Body of pancreas (tissue), 4 donors: ENCODE data around the gene LRRC28. TPM values are rescaled to one million over a fixed set of nuclear protein-coding genes. Genes with fewer than 3 reads are reported as not detected.

Experiments
- ATAC-seq: fragments of 150-250 bp; one replicate; pipeline ENCODE4 v1.9.1; 2016
- DNase-seq, 4 donors: peaks; one replicate each; pipeline ENCODE4 v3.0.0-alpha.2; 2019
- H3K27ac ChIP-seq, 4 donors: fragments of 200-600 bp; sonication (generic); 1 replicate in 3 of 4; 2 replicates in 1 of 4; pipeline versions ENCODE4 v1.5.1 to v1.6.1; 2016 to 2019; ENCODE audit warnings: mild to moderate bottlenecking in 1 of 4, mixed read lengths in 1 of 4, moderate library complexity in 1 of 4
- H3K27me3 ChIP-seq, 2 donors: fragments of 200-600 bp; sonication (generic); one replicate each; pipeline ENCODE4 v1.6.0; 2016; ENCODE audit warnings: mild to moderate bottlenecking in 1 of 2
- H3K36me3 ChIP-seq, 2 donors: fragments of 200-600 bp; sonication (generic); replicated peaks in 1 of 2; 2 replicates each; pipeline ENCODE4 v1.5.1; 2016; ENCODE audit warnings: low read depth in 2 of 2; ENCODE audit not compliant: insufficient read depth in 1 of 2
- H3K4me1 ChIP-seq: fragments of 200-600 bp; sonication (generic); one replicate; pipeline ENCODE4 v1.6.0; 2016
- H3K4me3 ChIP-seq, 2 donors: fragments of 200-600 bp; sonication (generic); 1 replicate in 1 of 2; 2 replicates in 1 of 2; pipeline ENCODE4 v1.5.1; 2016 to 2019
- H3K9me3 ChIP-seq, 3 donors: fragments of 200-600 bp; sonication (generic); 1 replicate in 2 of 3; 2 replicates in 1 of 3; pipeline ENCODE4 v1.5.1; 2016
- POLR2A ChIP-seq, 3 donors: fragments of 450-650 bp; IDR thresholded peaks; one replicate each; pipeline ENCODE4 v1.6.1; 2016; ENCODE audit warnings: antibody characterized with exemption in 3 of 3, mild to moderate bottlenecking in 2 of 3
- WGBS, 2 donors: methylation state at CpG; one replicate each; pipeline ENCODE4 v1.1.5; 2017; 5-methylcytosine and 5-hydroxymethylcytosine counted together
- intact Hi-C: fragments of 100-400 bp; cut with DNase I; formaldehyde crosslinking; loops from one replicate; pipeline ENCODE4 v1.15.1; 2023
- total RNA-seq, 2 donors: library from RNA; depleted of rRNA; stranded (reverse); fragments of >200 nt; gene quantifications; one replicate each; pipeline ENCODE4 v1.1.0, GENCODE V29; 2016
- TF ChIP-seq, protein P1 (sequence below), 7 experiments: fragments of 450-650 bp in 4 of 7; fragments of 200-600 bp in 3 of 7; sonication (generic) in 3 of 7; IDR thresholded peaks; one replicate each; pipeline ENCODE4 v1.5.1; 2016 to 2019; ENCODE audit warnings: antibody characterized with exemption in 7 of 7

Gene LRRC28
- total RNA-seq, 2 donors from 2014 or later: 13.0 to 59.3 TPM

GRCh38 chr15:99437315-99438223 lies 186.3 kb downstream of the LRRC28 start:
- no peak for ATAC-seq
- Histone ChIP-seq H3K9me3 (no peaks in the 10 kb centered on the region), H3K36me3 (no peaks in the 10 kb centered on the region), H3K27ac (no peak overlapping the region), H3K4me3 (no peak overlapping the region), H3K4me1 (peaks cover 20% of the 10 kb centered on the region), H3K27me3 (no peaks in the 10 kb centered on the region)
- WGBS, 2 donors: 75 to 80% methylated on average over 13 to 20 of the region's 23 CpGs
- TF ChIP-seq, protein P1, sequence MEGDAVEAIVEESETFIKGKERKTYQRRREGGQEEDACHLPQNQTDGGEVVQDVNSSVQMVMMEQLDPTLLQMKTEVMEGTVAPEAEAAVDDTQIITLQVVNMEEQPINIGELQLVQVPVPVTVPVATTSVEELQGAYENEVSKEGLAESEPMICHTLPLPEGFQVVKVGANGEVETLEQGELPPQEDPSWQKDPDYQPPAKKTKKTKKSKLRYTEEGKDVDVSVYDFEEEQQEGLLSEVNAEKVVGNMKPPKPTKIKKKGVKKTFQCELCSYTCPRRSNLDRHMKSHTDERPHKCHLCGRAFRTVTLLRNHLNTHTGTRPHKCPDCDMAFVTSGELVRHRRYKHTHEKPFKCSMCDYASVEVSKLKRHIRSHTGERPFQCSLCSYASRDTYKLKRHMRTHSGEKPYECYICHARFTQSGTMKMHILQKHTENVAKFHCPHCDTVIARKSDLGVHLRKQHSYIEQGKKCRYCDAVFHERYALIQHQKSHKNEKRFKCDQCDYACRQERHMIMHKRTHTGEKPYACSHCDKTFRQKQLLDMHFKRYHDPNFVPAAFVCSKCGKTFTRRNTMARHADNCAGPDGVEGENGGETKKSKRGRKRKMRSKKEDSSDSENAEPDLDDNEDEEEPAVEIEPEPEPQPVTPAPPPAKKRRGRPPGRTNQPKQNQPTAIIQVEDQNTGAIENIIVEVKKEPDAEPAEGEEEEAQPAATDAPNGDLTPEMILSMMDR (IDR thresholded peaks at IDR 0.05): no peak
- no peak for TF ChIP-seq POLR2A (IDR thresholded peaks at IDR 0.05)
- intact Hi-C loops: no loop called here
- no peak for DNase-seq

GRCh38 chr15:99438224-99438585 lies 186.9 kb downstream of the LRRC28 start:
- peaks cover 21% of the 10 kb centered on the region for H3K4me1 ChIP-seq
- DNase-seq (no peak), ATAC-seq (no peak)

DNA sequence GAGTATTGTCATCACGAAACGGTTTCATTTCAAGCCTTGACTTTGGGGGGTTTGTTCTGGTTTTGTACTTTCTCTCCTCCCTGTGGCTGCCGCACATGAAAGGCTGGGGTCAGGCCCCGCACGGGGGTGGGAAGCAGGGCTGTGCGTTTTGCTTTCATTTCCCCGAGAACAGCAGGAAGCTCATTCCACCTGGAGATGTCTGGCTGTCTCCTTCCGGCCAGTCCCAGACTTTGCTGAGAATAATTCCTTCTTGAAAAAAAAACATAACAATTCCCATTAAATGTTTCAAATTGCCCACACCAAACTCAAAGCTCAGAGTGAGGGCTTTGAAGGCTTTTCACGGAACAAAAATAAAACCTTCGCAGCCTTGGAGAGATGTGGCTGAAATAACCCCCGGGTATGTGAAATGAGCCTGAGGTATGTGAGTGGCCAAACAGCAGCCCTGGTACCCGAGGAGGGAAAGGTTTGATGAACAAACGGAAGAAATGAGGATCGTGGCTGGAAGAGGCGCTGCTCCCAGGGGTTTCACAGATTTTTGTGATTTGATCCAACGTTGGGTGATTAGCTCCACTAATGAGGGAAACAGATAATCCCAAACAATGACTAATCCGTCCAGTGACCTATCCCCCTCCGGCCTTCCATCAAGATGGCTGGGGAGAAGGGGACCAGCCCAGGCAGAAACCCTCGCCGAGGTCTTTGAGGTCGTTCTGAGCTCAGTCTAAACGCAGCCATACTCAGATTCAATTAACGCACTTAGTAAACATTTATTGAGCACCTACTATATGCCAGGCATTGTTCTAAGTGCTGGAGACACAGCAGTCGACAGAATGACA lies 187.6 kb downstream of the LRRC28 start:
- 69 to 75% methylated on average over 23 to 24 of the region's 24 CpGs for WGBS, 2 donors
- no peak for ATAC-seq

More at GRCh38 chr15:99438224-99438585, 186.9 kb downstream of the LRRC28 start:
- no peaks in the 10 kb centered on the region for H3K9me3 ChIP-seq
- no peak for TF ChIP-seq POLR2A (IDR thresholded peaks at IDR 0.05)
- H3K27me3 ChIP-seq: no peaks in the 10 kb centered on the region
- H3K4me3 ChIP-seq: no peak overlapping the region
- H3K27ac ChIP-seq: no peak overlapping the region
- intact Hi-C loops: no loop called here
- H3K36me3 ChIP-seq: no peaks in the 10 kb centered on the region
- WGBS, 2 donors: 82 to 83% methylated on average over 11 of the region's 11 CpGs

DNA sequence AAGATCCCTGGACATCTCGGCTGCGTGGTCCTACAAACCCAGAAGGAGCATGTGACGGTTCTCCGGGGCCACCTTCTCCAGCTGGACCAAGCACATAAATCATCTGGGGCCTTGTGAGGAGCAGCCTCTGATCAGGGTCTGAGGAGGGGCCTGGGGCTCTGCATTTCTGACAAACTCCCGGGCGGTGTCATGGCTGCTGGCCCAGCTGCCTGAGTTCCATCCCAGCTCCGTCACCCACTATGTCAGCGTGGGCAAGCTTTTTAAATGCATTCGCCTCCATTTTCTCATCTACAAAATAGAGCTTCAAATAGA lies 188.2 kb downstream of the LRRC28 start:
- TF ChIP-seq POLR2A (IDR thresholded peaks at IDR 0.05): no peak
- TF ChIP-seq, protein P1 (IDR thresholded peaks at IDR 0.05): no peak
- Histone ChIP-seq H3K4me3 (no peak overlapping the region), H3K36me3 (no peaks in the 10 kb centered on the region), H3K27ac (no peak overlapping the region), H3K27me3 (no peaks in the 10 kb centered on the region), H3K4me1 (peaks cover 20% of the 10 kb centered on the region), H3K9me3 (no peaks in the 10 kb centered on the region)
- intact Hi-C loops: no loop called here
- peak in 1 of 4 donors; percentile 2 for DNase-seq
- WGBS, 2 donors: 98% methylated on average over 7 to 9 of the region's 9 CpGs
- no peak for ATAC-seq

More for the DNA sequence above, 187.6 kb downstream of the LRRC28 start:
- Histone ChIP-seq H3K4me1 (peaks cover 21% of the 10 kb centered on the region), H3K4me3 (no peak overlapping the region), H3K27me3 (no peaks in the 10 kb centered on the region), H3K27ac (no peak overlapping the region), H3K9me3 (no peaks in the 10 kb centered on the region), H3K36me3 (no peaks in the 10 kb centered on the region)
- intact Hi-C loops: no loop called here
- DNase-seq: peak in 1 of 4 donors; percentile 6
- TF ChIP-seq, protein P1 (IDR thresholded peaks at IDR 0.05): no peak
- no peak for TF ChIP-seq POLR2A (IDR thresholded peaks at IDR 0.05)

DNA sequence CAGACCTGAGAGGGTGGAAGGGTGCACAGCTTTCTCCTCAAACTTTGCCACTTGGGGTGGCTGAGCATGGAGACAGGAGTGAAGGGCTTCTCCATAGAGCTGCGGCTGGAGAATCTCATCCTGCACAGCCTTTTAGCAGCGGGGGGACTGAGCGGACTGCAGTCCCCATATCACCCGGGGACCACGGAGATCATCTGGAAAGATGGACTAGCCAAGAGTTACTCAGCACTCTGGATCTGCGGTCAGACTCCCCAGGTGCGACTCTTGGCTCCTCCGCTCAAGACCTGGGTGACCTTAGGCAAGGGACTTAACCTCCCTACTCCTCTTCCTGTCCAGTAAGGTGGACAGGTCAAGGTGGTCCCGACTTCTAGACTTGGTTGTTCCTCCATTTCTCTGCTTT lies 188.7 kb downstream of the LRRC28 start:
- no peaks in the 10 kb centered on the region for H3K27me3 ChIP-seq
- WGBS, 2 donors: 71 to 83% methylated on average over 5 to 9 of the region's 9 CpGs
- H3K9me3 ChIP-seq: no peaks in the 10 kb centered on the region
- intact Hi-C loops: no loop called here
- no peak overlapping the region for H3K4me3 ChIP-seq
- DNase-seq (peak in 1 of 4 donors; percentile 4), ATAC-seq (no peak)
- TF ChIP-seq POLR2A (IDR thresholded peaks at IDR 0.05): no peak
- TF ChIP-seq, protein P1 (IDR thresholded peaks at IDR 0.05): no peak
- H3K27ac ChIP-seq: no peak overlapping the region
- peaks cover 14% of the 10 kb centered on the region for H3K4me1 ChIP-seq
- no peaks in the 10 kb centered on the region for H3K36me3 ChIP-seq
